Ishikawa (cell line): ENCODE results near the gene ARL10.

Experiments used
- CEBPB ChIP-seq: IDR thresholded peaks from 2 replicates; pipeline ENCODE4 v1.6.1; 2012
- CREB1 ChIP-seq: IDR thresholded peaks from 2 replicates; pipeline ENCODE4 v1.6.1; 2012; ENCODE audit warnings: low read depth
- EGR1 ChIP-seq: IDR thresholded peaks from 2 replicates; pipeline ENCODE4 v1.6.1; 2012
- EP300 ChIP-seq: IDR thresholded peaks from 2 replicates; pipeline ENCODE4 v1.6.1; 2012; ENCODE audit warnings: borderline replicate concordance
- FOXM1 ChIP-seq: IDR thresholded peaks from 2 replicates; pipeline ENCODE4 v1.6.1; 2012; ENCODE audit warnings: low read depth, borderline replicate concordance
- MAX ChIP-seq: IDR thresholded peaks from 2 replicates; pipeline ENCODE4 v1.6.1; 2012
- NFIC ChIP-seq: IDR thresholded peaks from 2 replicates; pipeline ENCODE4 v1.6.1; 2012
- RAD21 ChIP-seq: IDR thresholded peaks from 2 replicates; pipeline ENCODE4 v1.6.1; 2012; ENCODE audit warnings: low read depth
- REST ChIP-seq: IDR thresholded peaks from 2 replicates; pipeline ENCODE4 v1.6.1; 2012; ENCODE audit warnings: low read depth, mild to moderate bottlenecking
- TAF1 ChIP-seq: IDR thresholded peaks from 2 replicates; pipeline ENCODE4 v1.6.1; 2012; ENCODE audit warnings: low read depth, mild to moderate bottlenecking
- TCF12 ChIP-seq: IDR thresholded peaks from 2 replicates; pipeline ENCODE4 v1.6.1; 2012; ENCODE audit warnings: low read depth
- TEAD4 ChIP-seq: IDR thresholded peaks from 2 replicates; pipeline ENCODE4 v1.6.1; 2012
- USF1 ChIP-seq: IDR thresholded peaks from 2 replicates; pipeline ENCODE4 v1.6.1; 2012
- YY1 ChIP-seq: IDR thresholded peaks from 2 replicates; pipeline ENCODE4 v1.6.1; 2012; ENCODE audit warnings: low read depth
- ZBTB7A ChIP-seq: IDR thresholded peaks from 2 replicates; pipeline ENCODE4 v1.6.1; 2012; ENCODE audit warnings: low read depth

Gene ARL10

GRCh38 chr5:176425138-176425537, 59.9 kb downstream of the ARL10 start:
- TF ChIP-seq TAF1 (no peak), MAX (no peak), TCF12 (no peak), FOXM1 (no peak), EP300 (no peak), USF1 (no peak), EGR1 (no peak), CEBPB (no peak), CREB1 (no peak), NFIC (no peak), YY1 (no peak), TEAD4 (no peak), ZBTB7A (no peak)

- no peak for TF ChIP-seq EGR1
Measured at GRCh38 chr5:176425791-176426190, 60.5 kb downstream of the ARL10 start.

GRCh38 chr5:176426876-176427275, 61.6 kb downstream of the ARL10 start:
- TF ChIP-seq USF1 = no peak
- no peak for TF ChIP-seq YY1

- no peak for TF ChIP-seq EGR1
- TF ChIP-seq EP300 = no peak
- TF ChIP-seq USF1 = no peak
Measured at GRCh38 chr5:176427971-176428370, 62.7 kb downstream of the ARL10 start.

GRCh38 chr5:176429972-176430371, 64.7 kb downstream of the ARL10 start:
- TF ChIP-seq EGR1 (no peak), NFIC (no peak), TEAD4 (no peak), CEBPB (no peak), USF1 (no peak), ZBTB7A (no peak), YY1 (no peak), MAX (no peak), FOXM1 (no peak), TAF1 (no peak), REST (no peak), EP300 (no peak), CREB1 (no peak), TCF12 (no peak), RAD21 (no peak)
